ENCODE data around the gene PODXL. TPM values are rescaled to one million over a fixed set of nuclear protein-coding genes. Genes with fewer than 3 reads are reported as not detected.

The PODXL gene
- polyA plus RNA-seq, 2 of the 4 experiments (the other 2 are of a cell fraction): 13.2 to 35.3 TPM

- no peak overlapping the region for H3K4me3 ChIP-seq
- 85% methylated on average over 9 of the region's 9 CpGs for WGBS (ENCODE audit: missing lambda C conversion rate)
- no peak overlapping the region for H3K27ac ChIP-seq
- FAIRE-seq (no peak), ATAC-seq (no peak), DNase-seq (ENCODE audit: low read depth in 1 of 2, low spot score in 1 of 2) (no peak)
- no peak overlapping the region for H3K4me2 ChIP-seq
- TF ChIP-seq PBX3 (IDR thresholded peaks at IDR 0.05) (no peak), EHMT2 (IDR thresholded peaks at IDR 0.05; ENCODE audit: low read depth) (no peak), MAX (IDR thresholded peaks at IDR 0.05) (no peak), SMC3 (IDR thresholded peaks at IDR 0.05) (no peak), NFE2L2 (conservative IDR thresholded peaks at IDR 0.05; ENCODE audit: low read length) (no peak), ZC3H11A (IDR thresholded peaks at IDR 0.05) (no peak), FOXS1 (CRISPR knock-in tag; IDR thresholded peaks at IDR 0.05) (no peak), HMGXB4 (CRISPR knock-in tag; IDR thresholded peaks at IDR 0.05; ENCODE audit: borderline replicate concordance) (no peak), GATA3 (IDR thresholded peaks at IDR 0.05; ENCODE audit: borderline replicate concordance) (no peak), HDAC2 (IDR thresholded peaks at IDR 0.05) (no peak), MYC (IDR thresholded peaks at IDR 0.05; ENCODE audit: borderline replicate concordance, low read length) (no peak), CBX2 (IDR thresholded peaks at IDR 0.05; ENCODE audit: borderline replicate concordance, low read depth) (no peak), JUN (IDR thresholded peaks at IDR 0.05) (no peak), HEYL (CRISPR knock-in tag; IDR thresholded peaks at IDR 0.05) (no peak), ATOH8 (CRISPR knock-in tag; IDR thresholded peaks at IDR 0.05; ENCODE audit: low read depth) (no peak), BHLHE40 (IDR thresholded peaks at IDR 0.05; ENCODE audit: low read depth, low read length) (no peak)
- H3K9me3 ChIP-seq: no peaks in the 10 kb centered on the region
- POLR2A ChIA-PET: no interaction called here
- CTCF ChIA-PET: interaction anchor here (0.6 kb wide), 2 partner anchors 22 to 807 kb away, joined by 3 read pairs; no protein-coding TSS in a partner anchor
- H3K4me1 ChIP-seq: no peaks in the 10 kb centered on the region
These were observed 31.0 kb upstream of the PODXL start for GRCh38 chr7:131587315-131587923.

- ChIA-PET POLR2A (no interaction called here), CTCF (interaction anchor here (1.0 to 1.1 kb wide), 2 partner anchors 31 to 41 kb away, joined by 3 read pairs; no protein-coding TSS in a partner anchor)
- Histone ChIP-seq H3K27ac (no peak overlapping the region), H3K4me1 (no peaks in the 10 kb centered on the region), H3K4me2 (no peak overlapping the region), H3K4me3 (no peak overlapping the region), H3K9me3 (no peaks in the 10 kb centered on the region)
- WGBS (ENCODE audit: missing lambda C conversion rate): 62% methylated on average over 3 of the region's 3 CpGs
- no peak for TF ChIP-seq ESRRA (IDR thresholded peaks at IDR 0.05; ENCODE audit: borderline replicate concordance, low read length)
- TF ChIP-seq NFE2L2 (conservative IDR thresholded peaks at IDR 0.05; ENCODE audit: low read length): no peak
- no peak for TF ChIP-seq TFCP2L1 (CRISPR knock-in tag; IDR thresholded peaks at IDR 0.05)
- TF ChIP-seq NR3C1 (IDR thresholded peaks at IDR 0.05): no peak
- no peak for TF ChIP-seq HOXB5 (CRISPR knock-in tag; IDR thresholded peaks at IDR 0.05)
- TF ChIP-seq ZNF302 (CRISPR knock-in tag; IDR thresholded peaks at IDR 0.05): no peak
- no peak for TF ChIP-seq KDM1A (IDR thresholded peaks at IDR 0.05; ENCODE audit: low read depth)
- TF ChIP-seq POLR2AphosphoS2 (conservative IDR thresholded peaks at IDR 0.05; ENCODE audit: low read length): no peak
- TF ChIP-seq SMC3 (IDR thresholded peaks at IDR 0.05): no peak
- TF ChIP-seq HEYL (CRISPR knock-in tag; IDR thresholded peaks at IDR 0.05): no peak
- TF ChIP-seq MAZ (IDR thresholded peaks at IDR 0.05; ENCODE audit: borderline replicate concordance, low read depth, low read length): no peak
- TF ChIP-seq EHMT2 (IDR thresholded peaks at IDR 0.05; ENCODE audit: low read depth): no peak
- FAIRE-seq (no peak), ATAC-seq (no peak), DNase-seq (ENCODE audit: low read depth in 1 of 2, low spot score in 1 of 2) (no peak)
These were observed 30.3 kb upstream of the PODXL start for GRCh38 chr7:131586759-131587158.

All from A549 (cell line).